Measurements from ENCODE around the gene SP140. TPM values are rescaled to one million over a fixed set of nuclear protein-coding genes. Genes with fewer than 3 reads are reported as not detected.
"Not testable (repeated sequence)": the region's sequence is repeated elsewhere in the genome, so short reads cannot be mapped to it uniquely, and the experiment has no call there.

SP140 gene
- polyA plus RNA-seq, 1 donor, result 0.62 TPM

DNA sequence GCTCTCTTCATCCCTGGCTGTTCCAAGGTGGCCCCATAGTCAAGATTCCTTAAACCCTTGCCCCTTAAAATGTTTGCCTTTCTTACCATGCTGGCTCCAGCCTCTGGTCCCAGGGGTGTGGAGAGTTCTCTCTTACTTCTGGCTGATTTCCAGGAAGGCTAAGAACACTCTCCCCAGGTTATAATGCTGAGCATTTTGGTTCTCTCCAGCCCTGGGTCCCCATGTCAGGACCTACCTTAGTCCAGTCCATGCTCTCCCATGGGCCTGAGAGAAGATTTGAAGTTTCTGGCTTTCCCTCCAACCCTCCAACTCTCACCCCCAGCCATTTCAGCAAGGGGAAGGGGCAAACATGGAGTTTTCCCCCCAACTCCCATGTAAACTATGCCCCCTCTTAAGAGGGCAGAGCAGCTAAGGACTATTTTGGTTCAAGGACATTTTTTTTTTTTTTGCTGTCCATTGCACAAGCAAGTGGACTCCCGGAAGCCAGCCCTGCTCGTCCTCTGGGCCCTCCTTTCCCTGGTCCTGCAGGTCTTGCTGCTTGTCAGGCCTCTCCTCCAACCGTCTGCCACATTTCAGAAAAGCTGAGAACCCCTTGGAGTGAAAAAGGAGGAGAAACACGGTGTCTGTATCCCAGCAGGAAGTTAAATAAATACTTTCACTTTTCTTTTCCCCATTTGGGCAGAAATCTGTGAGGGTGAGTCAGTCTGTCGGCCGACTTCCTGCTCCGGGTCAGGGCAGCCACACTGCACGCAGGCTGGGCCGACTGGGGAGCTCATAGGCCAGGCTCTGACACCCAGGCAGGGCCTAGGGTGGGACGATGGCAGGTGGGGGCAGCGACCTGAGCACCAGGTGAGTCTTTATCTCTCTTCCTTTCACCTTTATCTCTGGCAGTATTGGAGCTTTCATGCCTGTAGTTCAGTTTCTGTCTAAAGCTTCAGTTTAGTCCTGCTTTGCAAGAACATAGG, 101.2 kb downstream of the SP140 start, which contains the start of gene SP140L:
SP140L (plus strand) TSS at position 741 of the 965 bp plus-strand sequence; CDS start at position 818, 77 bp downstream.
- DNase-seq (ENCODE audit: low read depth), result peak; percentile 29

- DNase-seq (ENCODE audit: low read depth), result no peak
Observed at GRCh38 chr2:230327418-230328154, 102.0 kb downstream of the SP140 start.

DNA sequence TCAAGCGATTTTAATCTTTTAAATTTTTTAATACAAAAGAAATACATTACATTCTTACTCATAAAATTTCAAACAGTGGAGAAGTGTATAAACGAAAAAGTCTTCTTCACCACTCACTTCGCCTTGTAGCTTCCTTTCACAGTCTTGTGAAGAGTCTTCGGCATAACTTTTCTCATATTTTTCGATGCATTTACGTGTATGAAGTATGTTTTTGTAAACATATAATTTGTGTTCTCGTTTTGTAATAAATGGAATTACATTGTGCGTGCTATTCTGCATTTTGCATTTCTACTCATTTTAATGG, 102.6 kb downstream of the SP140 start:
- no peak for DNase-seq (ENCODE audit: low read depth)

DNA sequence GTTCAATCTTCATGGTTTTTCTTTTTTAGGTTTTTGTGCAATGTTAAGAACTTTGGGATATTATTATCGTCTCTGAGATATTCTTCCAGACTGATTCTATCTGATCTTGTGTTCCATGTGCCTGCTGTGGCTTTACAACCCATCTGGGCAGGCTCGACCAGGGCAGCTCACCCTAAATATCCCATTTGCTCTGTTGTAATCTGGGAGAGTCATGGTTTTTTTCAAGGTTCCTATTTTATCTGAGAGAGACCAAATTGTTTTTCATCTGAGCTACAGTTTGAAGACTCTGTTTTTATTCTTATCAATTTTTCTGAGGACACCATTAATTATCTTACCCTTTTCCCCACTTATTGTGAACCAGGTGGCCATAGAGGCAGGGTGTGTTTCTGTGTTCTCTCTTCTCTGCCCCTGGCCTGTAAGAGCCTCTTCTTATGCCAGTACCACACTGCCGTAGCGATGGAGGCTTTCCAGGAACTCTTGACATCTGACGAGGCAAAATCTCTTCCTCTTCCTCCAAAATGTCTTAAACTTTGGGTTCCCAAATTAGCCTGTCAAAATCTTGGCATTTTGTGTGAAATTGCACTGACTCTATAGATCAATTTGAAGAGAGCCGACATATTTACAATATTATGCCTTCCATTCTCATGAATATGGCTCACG, 104.5 kb downstream of the SP140 start:
- DNase-seq (ENCODE audit: low read depth), result no peak

DNA sequence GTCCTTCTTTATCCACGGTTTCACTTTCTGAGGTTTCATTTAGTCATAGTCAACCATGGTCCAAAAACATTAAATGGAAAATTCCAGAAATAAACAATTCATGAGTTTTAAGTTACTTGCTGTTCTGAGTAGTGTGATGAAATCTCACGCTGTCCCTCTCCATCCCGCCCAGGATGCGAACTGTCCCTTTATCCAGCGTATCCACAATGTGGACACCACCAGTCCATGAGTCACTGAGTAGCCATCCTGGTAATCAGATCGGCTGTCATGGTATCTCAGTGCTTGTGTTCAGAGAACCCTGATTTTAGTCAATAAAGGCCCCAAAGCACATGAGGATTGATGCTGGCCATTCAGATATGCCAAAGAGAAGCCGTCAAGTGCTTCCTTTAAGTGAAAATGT, 105.2 kb downstream of the SP140 start:
- DNase-seq (ENCODE audit: low read depth), result no peak

GRCh38 chr2:230335461-230335863, 109.9 kb downstream of the SP140 start:
- DNase-seq (ENCODE audit: low read depth), result no peak

DNA sequence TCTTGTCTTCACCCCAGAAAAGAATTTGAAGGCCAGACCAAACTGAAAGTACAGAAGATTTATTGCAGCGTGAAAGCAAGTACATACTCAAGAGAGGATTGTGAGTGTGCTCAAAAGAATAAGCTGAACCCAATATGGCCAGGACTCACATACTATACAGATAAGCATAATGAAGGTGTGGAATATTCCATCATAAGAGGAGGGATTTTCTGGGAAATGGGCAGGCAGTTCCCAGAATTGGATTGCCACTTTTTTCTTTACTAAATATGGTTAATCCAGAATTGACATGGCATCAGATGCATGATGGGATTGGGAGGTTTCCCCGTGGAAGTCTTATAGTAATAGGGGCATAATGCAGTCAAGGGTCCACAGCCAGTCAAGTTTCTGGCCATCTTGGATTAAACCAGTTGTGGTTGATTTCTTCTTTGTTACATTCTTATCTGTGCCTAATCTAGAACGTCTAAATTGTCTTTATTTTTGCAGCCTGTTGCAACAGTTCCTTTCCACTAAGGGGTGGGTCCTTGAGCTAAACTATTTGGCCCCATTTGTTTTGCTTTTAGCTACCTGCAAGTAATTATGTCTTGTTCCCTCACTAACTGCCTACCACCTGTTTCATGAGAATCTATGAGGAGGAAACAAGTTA, 110.4 kb downstream of the SP140 start:
- no peak for DNase-seq (ENCODE audit: low read depth)

DNA sequence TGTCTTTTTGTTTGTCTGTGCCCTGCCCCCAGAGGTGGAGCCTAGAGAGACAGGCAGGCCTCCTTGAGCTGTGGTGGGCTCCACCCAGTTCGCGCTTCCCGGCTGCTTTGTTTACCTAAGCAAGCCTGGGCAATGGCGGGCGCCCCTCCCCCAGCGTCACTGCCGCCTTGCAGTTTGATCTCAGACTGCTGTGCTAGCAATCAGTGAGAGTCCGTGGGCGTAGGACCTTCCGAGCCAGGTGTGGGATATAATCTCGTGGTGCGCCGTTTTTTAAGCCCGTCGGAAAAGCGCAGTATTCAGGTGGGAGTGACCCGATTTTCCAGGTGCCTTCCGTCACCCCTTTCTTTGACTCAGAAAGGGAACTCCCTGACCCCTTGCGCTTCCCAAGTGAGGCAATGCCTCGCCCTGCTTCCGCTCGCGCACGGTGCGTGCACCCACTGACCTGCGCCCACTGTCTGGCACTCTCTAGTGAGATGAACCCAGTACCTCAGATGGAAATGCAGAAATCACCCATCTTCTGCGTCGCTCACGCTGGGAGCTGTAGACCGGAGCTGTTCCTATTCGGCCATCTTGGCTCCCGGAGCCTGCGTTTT, 116.5 kb downstream of the SP140 start:
- not testable (repeated sequence) for DNase-seq (ENCODE audit: low read depth)

- DNase-seq (ENCODE audit: low read depth), result not testable (repeated sequence)
Observed at GRCh38 chr2:230343041-230343624, 117.6 kb downstream of the SP140 start.

GRCh38 chr2:230343747-230344146, 118.2 kb downstream of the SP140 start:
- DNase-seq (ENCODE audit: low read depth), result no peak

GRCh38 chr2:230346465-230346864, 120.9 kb downstream of the SP140 start:
- DNase-seq (ENCODE audit: low read depth), result no peak

- no peak for DNase-seq (ENCODE audit: low read depth)
Observed at GRCh38 chr2:230346921-230347533, 121.5 kb downstream of the SP140 start.

- DNase-seq (ENCODE audit: low read depth), result no peak
Observed at GRCh38 chr2:230347659-230348305, 122.2 kb downstream of the SP140 start.

- DNase-seq (ENCODE audit: low read depth), result no peak
Observed at GRCh38 chr2:230348787-230349186, 123.3 kb downstream of the SP140 start.

- no peak for DNase-seq (ENCODE audit: low read depth)
Observed at GRCh38 chr2:230356084-230356483, 130.5 kb downstream of the SP140 start.

- DNase-seq (ENCODE audit: low read depth), result no peak
Observed at GRCh38 chr2:230358305-230358704, 132.8 kb downstream of the SP140 start.

DNA sequence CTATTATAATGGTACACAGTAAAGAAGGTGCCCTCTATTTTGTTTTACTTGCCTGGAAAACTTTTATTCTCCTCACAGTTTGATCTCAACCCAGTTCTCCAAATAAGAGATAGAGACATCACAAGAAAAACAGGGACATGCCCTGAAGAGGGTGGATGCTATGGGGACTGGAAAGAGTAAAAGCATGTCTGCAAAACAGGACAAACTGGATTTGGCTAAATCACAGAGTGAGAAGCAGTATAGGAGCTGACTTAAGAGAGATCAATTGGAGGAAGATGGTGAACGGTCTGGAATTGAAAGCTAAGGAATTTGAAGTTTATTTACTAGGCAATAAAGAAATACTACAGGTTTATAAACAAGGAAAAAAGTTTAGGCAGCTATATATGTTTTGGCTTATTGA, 134.5 kb downstream of the SP140 start:
- DNase-seq (ENCODE audit: low read depth), result no peak

DNA sequence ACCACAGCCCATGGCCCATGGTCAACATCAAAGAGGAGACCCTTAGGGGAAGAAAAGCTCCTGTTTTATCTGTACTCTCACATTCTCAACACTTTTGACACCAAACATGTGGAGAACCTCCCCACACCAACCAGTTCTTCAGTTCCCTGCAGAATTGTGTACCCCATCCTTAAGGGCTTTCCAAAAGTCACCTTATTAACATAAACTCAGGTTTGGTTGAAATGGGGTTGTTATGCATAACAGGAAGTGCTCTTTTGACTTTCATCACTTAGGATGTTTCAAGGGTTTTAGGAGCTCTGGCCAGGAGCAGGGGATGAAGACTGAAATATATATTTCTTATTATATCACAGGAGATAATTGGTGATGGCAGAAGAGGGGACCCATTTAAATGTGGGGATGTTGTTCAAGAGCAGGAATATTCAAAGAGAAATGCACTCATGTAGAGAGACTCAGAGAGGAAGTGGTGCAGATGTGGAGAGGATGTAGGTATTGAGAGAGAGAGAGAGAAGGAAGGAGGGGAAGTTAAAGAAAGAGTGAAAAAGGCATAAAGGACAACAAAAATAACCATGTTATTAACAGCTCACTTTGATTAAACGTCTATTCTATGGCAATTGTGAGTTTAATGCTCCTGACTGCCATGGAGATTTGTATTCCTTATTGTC, 136.6 kb downstream of the SP140 start:
- no peak for DNase-seq (ENCODE audit: low read depth)

Data from forelimb muscle (tissue), 1 donor.